Measurements from ENCODE around the gene MARCHF10. TPM values are rescaled to one million over a fixed set of nuclear protein-coding genes. Genes with fewer than 3 reads are reported as not detected.

The MARCHF10 gene
- total and polyA plus RNA-seq, 2 of the 4 experiments (the other 2 are of a cell fraction): 0.18 to 0.74 TPM

GRCh38 chr17:62855156-62855555 lies 47.0 kb upstream of the MARCHF10 start:
- BruUV-seq (replicated peaks): no TSS peak
- in situ Hi-C loops (cut with MboI; ENCODE audit: low sequenced_read_pairs): no loop called here
- dilution Hi-C loops (cut with HindIII; ENCODE audit: low sequenced_read_pairs, unreplicated experiment): no loop called here

More at GRCh38 chr17:62855156-62855555, 47.0 kb upstream of the MARCHF10 start:
- ATAC-seq (ENCODE audit: low read depth): no peak
- H2AK9ac ChIP-seq (replicated peaks; ENCODE audit: low read depth, low read length, poor library complexity): no peak overlapping the region
- no peak overlapping the region for H4K5ac ChIP-seq (ENCODE audit: low read depth, low read length)
- H3K27ac ChIP-seq (ENCODE audit: insufficient read depth, low read length): no peak overlapping the region
- no peak overlapping the region for H2AK5ac ChIP-seq (ENCODE audit: low read depth, low read length)
- no peak overlapping the region for H4K8ac ChIP-seq (ENCODE audit: low read depth in 2 of 2, low read length in 2 of 2)
- H3K9me1 ChIP-seq (ENCODE audit: insufficient read depth, low read length): no peaks in the 10 kb centered on the region; the same call in 1 of the 2 replicates
- ChIA-PET POLR2A (ENCODE audit: unreplicated experiment) (no interaction called here), CTCF (interaction anchor here (0.8 kb wide), 1 partner anchor 9 kb away, joined by 3 read pairs; no protein-coding TSS in a partner anchor)
- no peak overlapping the region for H3K4ac ChIP-seq (ENCODE audit: low read depth, low read length)
- H3K4me1 ChIP-seq (ENCODE audit: control insufficient read depth, insufficient read depth, low read length): no peaks in the 10 kb centered on the region
- H2BK5ac ChIP-seq (ENCODE audit: low read depth, low read length, poor library complexity, severe bottlenecking): no peak overlapping the region
- no CpG with 5 or more reads among the region's 5 CpGs for WGBS, 2 experiments (ENCODE audit: extremely low coverage in 2 of 2, insufficient read length in 1 of 2)
- H2AFZ ChIP-seq (replicated peaks; ENCODE audit: low read length, poor library complexity): no peak overlapping the region
- H3K9ac ChIP-seq (ENCODE audit: low read depth, low read length): no peak overlapping the region
- H2BK20ac ChIP-seq (ENCODE audit: low read depth, low read length): no peak overlapping the region
- no peaks in the 10 kb centered on the region for H4K20me1 ChIP-seq (ENCODE audit: insufficient read depth, low read length)
- intact Hi-C loops (cut with micrococcal nuclease): no loop called here
- no peak overlapping the region for H3K4me3 ChIP-seq (ENCODE audit: insufficient read depth, low read depth, low read length)
- H3K4me2 ChIP-seq (ENCODE audit: low read depth, low read length): no peak overlapping the region
- no peak overlapping the region for H3K18ac ChIP-seq (ENCODE audit: low read depth, low read length)
- no peak overlapping the region for H2BK120ac ChIP-seq (ENCODE audit: low read depth, low read length)
- no peak overlapping the region for H4K91ac ChIP-seq (ENCODE audit: insufficient read depth, low read depth, low read length)
- no peak overlapping the region for H3K14ac ChIP-seq (replicated peaks; ENCODE audit: low read depth, low read length)
- H3K9me3 ChIP-seq (ENCODE audit: control insufficient read depth, insufficient read depth, low read length): no peaks in the 10 kb centered on the region
- H3K36me3 ChIP-seq (ENCODE audit: control insufficient read depth, insufficient read depth, low read length): no peaks in the 10 kb centered on the region
- no peak overlapping the region for H3K23ac ChIP-seq (ENCODE audit: low read depth, low read length)
- H3K79me1 ChIP-seq (ENCODE audit: low read depth in 1 of 2, low read length in 2 of 2): no peaks in the 10 kb centered on the region
- H2BK15ac ChIP-seq (ENCODE audit: low read depth, low read length): no peak overlapping the region
- H3K56ac ChIP-seq (ENCODE audit: extremely low read depth, insufficient read depth, low read length): no peak overlapping the region
- DNase-seq: no peak
- no peaks in the 10 kb centered on the region for H3K27me3 ChIP-seq (ENCODE audit: control insufficient read depth, insufficient read depth, low read length)
- TF ChIP-seq USF2 (IDR thresholded peaks at IDR 0.05; ENCODE audit: low read depth, low read length) (no peak), CEBPB (IDR thresholded peaks at IDR 0.05; ENCODE audit: low read depth, low read length) (no peak), ELK1 (IDR thresholded peaks at IDR 0.05; ENCODE audit: borderline replicate concordance, low read depth, low read length) (no peak), RCOR1 (IDR thresholded peaks at IDR 0.05; ENCODE audit: insufficient replicate concordance, low read length) (no peak), CHD1 (IDR thresholded peaks at IDR 0.05; ENCODE audit: low read depth, low read length) (no peak), POLR2A (IDR thresholded peaks at IDR 0.05; ENCODE audit: low read depth, low read length) (no peak), RFX5 (IDR thresholded peaks at IDR 0.05; ENCODE audit: low read depth, low read length) (no peak)

Measured in IMR-90 (cell line).